Bone marrow (tissue), 2 donors: ENCODE data around the gene ACBD6.

ENCODE experiments used
- DNase-seq, 2 donors: peaks; one replicate each; lab custom pipeline; 2025; lab: John Stamatoyannopoulos, UW

ACBD6 gene

GRCh38 chr1:180241716-180242544 is 260.4 kb downstream of the ACBD6 start:
- no peak for DNase-seq

- no peak for DNase-seq
Observed at GRCh38 chr1:180239145-180240096, 263.0 kb downstream of the ACBD6 start.

GRCh38 chr1:180238675-180239074 is 263.7 kb downstream of the ACBD6 start:
- no peak for DNase-seq
